ENCODE measurements around the gene CCDC93.

CCDC93 gene
- 104 to 190 (median 147) reads per million in 4 experiments for total RNA-seq

- peak; percentile 77 for DNase-seq
Observed at GRCh38 chr2:118013724-118014491, at the start of gene CCDC93. Gene CCDC93 (minus strand): TSS chr2:118014070. CDS start chr2:118013995, 75 bp downstream.

- DNase-seq: no peak
Observed at GRCh38 chr2:118062669-118063068, 48.8 kb upstream of the CCDC93 start.

GRCh38 chr2:118062048-118062447, 48.2 kb upstream of the CCDC93 start:
- DNase-seq: no peak

GRCh38 chr2:118061135-118061955, 47.5 kb upstream of the CCDC93 start:
- no peak for DNase-seq

- DNase-seq: no peak
Observed at GRCh38 chr2:118059919-118060478, 46.1 kb upstream of the CCDC93 start.

- no peak for DNase-seq
Observed at GRCh38 chr2:118058951-118059350, 45.1 kb upstream of the CCDC93 start.

- no peak for DNase-seq
Observed at GRCh38 chr2:118056801-118057200, 42.9 kb upstream of the CCDC93 start.

GRCh38 chr2:118056165-118056534, 42.3 kb upstream of the CCDC93 start:
- DNase-seq: no peak

- DNase-seq: no peak
Observed at GRCh38 chr2:118055512-118056164, 41.8 kb upstream of the CCDC93 start.

GRCh38 chr2:118054213-118055008, 40.5 kb upstream of the CCDC93 start:
- DNase-seq: no peak

GRCh38 chr2:118053681-118054080, 39.8 kb upstream of the CCDC93 start:
- no peak for DNase-seq

- DNase-seq: no peak
Observed at GRCh38 chr2:118052474-118052873, 38.6 kb upstream of the CCDC93 start.

- no peak for DNase-seq
Observed at GRCh38 chr2:118051826-118052358, 38.0 kb upstream of the CCDC93 start.

GRCh38 chr2:118050974-118051373, 37.1 kb upstream of the CCDC93 start:
- no peak for DNase-seq

- no peak for DNase-seq
Observed at GRCh38 chr2:118050386-118050785, 36.5 kb upstream of the CCDC93 start.

- DNase-seq: no peak
Observed at GRCh38 chr2:118049816-118050140, 35.9 kb upstream of the CCDC93 start.

GRCh38 chr2:118049140-118049815, 35.4 kb upstream of the CCDC93 start:
- no peak for DNase-seq

GRCh38 chr2:118048401-118048800, 34.5 kb upstream of the CCDC93 start:
- no peak for DNase-seq

- no peak for DNase-seq
Observed at GRCh38 chr2:118047380-118047826, 33.5 kb upstream of the CCDC93 start.

- DNase-seq: no peak
Observed at GRCh38 chr2:118046634-118047210, 32.9 kb upstream of the CCDC93 start.

GRCh38 chr2:118045286-118045685, 31.4 kb upstream of the CCDC93 start:
- no peak for DNase-seq
